Adrenal gland (tissue), 12 donors: Measurements from ENCODE around the gene KIAA1191. TPM values are rescaled to one million over a fixed set of nuclear protein-coding genes. Genes with fewer than 3 reads are reported as not detected.

Source experiments
- DNase-seq, 7 donors: peaks; one replicate each; pipeline ENCODE4 v3.0.0-alpha.2; 2019 to 2020
- H3K27ac ChIP-seq, 5 donors: fragments of 200-600 bp; sonication (generic) in 4 of 5; 1 replicate in 3 of 5; 2 replicates in 2 of 5; pipeline versions ENCODE4 v1.5.1 to v1.8.0; 2016 to 2020; ENCODE audit warnings: mild to moderate bottlenecking in 1 of 5
- H3K27me3 ChIP-seq: fragments of 200-600 bp; 2 replicates; pipeline ENCODE4 v1.8.0; 2021
- H3K36me3 ChIP-seq, 2 donors: fragments of 200-600 bp; replicated peaks in 1 of 2; 1 replicate in 1 of 2; 2 replicates in 1 of 2; pipeline versions ENCODE4 v1.5.1 to v1.8.0; 2018 to 2022
- H3K4me1 ChIP-seq, 2 donors: fragments of 200-600 bp; replicated peaks in 1 of 2; 1 replicate in 1 of 2; 2 replicates in 1 of 2; pipeline versions ENCODE4 v1.5.1 to v1.8.0; 2018 to 2021
- H3K4me3 ChIP-seq, 4 donors: fragments of 200-600 bp; sonication (generic) in 3 of 4; one replicate each; pipeline ENCODE4 v1.5.1; 2016 to 2018
- H3K9me3 ChIP-seq, 3 donors: fragments of 200-600 bp; sonication (generic) in 1 of 3; replicated peaks in 1 of 3; 1 replicate in 2 of 3; 2 replicates in 1 of 3; pipeline versions ENCODE4 v1.5.1 to v1.8.0; 2016 to 2021
- CTCF ChIP-seq, 6 experiments: fragments of 450-650 bp in 4 of 6; fragments of 200-600 bp in 2 of 6; sonication (generic) in 1 of 6; IDR thresholded peaks; 1 replicate in 5 of 6; 2 replicates in 1 of 6; pipeline versions ENCODE4 v1.5.1 to v1.8.0; 2016 to 2021; ENCODE audit warnings: antibody characterized with exemption in 6 of 6, mild to moderate bottlenecking in 2 of 6, moderate library complexity in 1 of 6
- POLR2A ChIP-seq, 2 donors: fragments of 450-650 bp; IDR thresholded peaks; one replicate each; pipeline ENCODE4 v1.6.1; 2017; ENCODE audit warnings: antibody characterized with exemption in 2 of 2, mild to moderate bottlenecking in 2 of 2, moderate library complexity in 1 of 2
- WGBS, 4 donors: extraction: QIAGEN DNeasy Blood & Tissue Kit in 2 of 4; methylation state at CpG; one replicate each; pipeline versions ENCODE4 v1.1.5 to v1.1.7; 2013 to 2017; 5-methylcytosine and 5-hydroxymethylcytosine counted together
- intact Hi-C, 2 donors: fragments of 100-400 bp; cut with DNase I; formaldehyde crosslinking; loops; one replicate each; pipeline versions ENCODE4 v1.14.1 to v1.15.0; 2022 to 2023
- polyA plus RNA-seq, 3 donors: library from polyadenylated mRNA; stranded (reverse); fragments of 200-250 nt in 2 of 3; fragments of 350-450 nt in 1 of 3; fragmentation: Illumina TruSeq in 1 of 3; extraction: RNeasy Lipid Tissue Mini Kit (QIAGEN cat#74804) in 1 of 3; gene quantifications; one replicate each; pipeline ENCODE4 v1.2.3, GENCODE V29; 2013 to 2014
- total RNA-seq, 9 donors: library from RNA; depleted of rRNA in 4 of 9; stranded (reverse); fragments of >200 nt in 4 of 9; fragments of 120-200 nt in 1 of 9; fragmentation: NEBNext Ultra II Directional in 1 of 9; extraction: Animal tissue kit (Norgen Biotek cat#: 25700) in 1 of 9; gene quantifications; one replicate each; pipeline versions ENCODE4 v1.1.0 to v1.2.4, GENCODE V29; 2013 to 2023
- donor health status: healthy with polysubstance abuse.
- donor health status: Bipolar disorder and iron deficiency.
- donor health status: DM: yes; HTN: yes; CAD: no.
- donor health status: DM: no; HTN: no; CAD: no.
- donor health status: DM: no; HTN: no; CAD: no.
- donor health status: DM: yes; HTN: yes; CAD: no.

KIAA1191 gene
- total and polyA plus RNA-seq, 12 donors, result 52.9 to 127 (median 99.2) TPM

GRCh38 chr5:176382721-176383120 lies 21.2 kb upstream of the KIAA1191 start:
- no peak for DNase-seq
- Histone ChIP-seq H3K27ac (no peak overlapping the region), H3K9me3 (no peaks in the 10 kb centered on the region), H3K36me3 (peaks cover 0 to 26% of the 10 kb centered on the region in 2 donors), H3K27me3 (no peaks in the 10 kb centered on the region), H3K4me3 (no peak overlapping the region), H3K4me1 (peaks cover 5 to 12% of the 10 kb centered on the region in 2 donors)
- whole genome bisulfite sequencing, 4 donors, result 91 to 100% (median 95%) methylated on average over 3 of the region's 3 CpGs
- TF ChIP-seq CTCF (IDR thresholded peaks at IDR 0.05) (no peak), POLR2A (IDR thresholded peaks at IDR 0.05) (no peak)
- intact Hi-C loops, result no loop called here

DNA sequence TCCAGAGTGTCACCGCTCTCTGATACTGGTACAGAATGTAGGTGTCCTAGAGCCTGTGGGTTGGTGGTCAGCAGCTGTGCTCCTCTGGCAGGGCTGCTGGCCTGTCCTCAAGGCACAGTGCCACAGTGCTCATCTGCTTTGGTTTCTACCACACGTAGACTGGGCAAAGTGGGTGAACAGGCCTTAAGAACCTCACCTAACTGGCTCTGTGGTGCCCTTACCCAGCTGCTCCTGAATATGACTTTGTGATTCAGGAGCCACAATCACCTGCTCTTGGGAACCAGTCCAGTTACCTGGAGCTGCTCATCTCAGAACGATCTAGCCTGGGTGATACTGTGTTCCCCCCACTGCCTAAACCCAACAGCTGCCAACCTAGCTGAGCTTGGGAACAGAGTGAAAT lies 20.4 kb upstream of the KIAA1191 start:
- Histone ChIP-seq H3K27me3 (no peaks in the 10 kb centered on the region), H3K36me3 (peaks cover 0 to 26% of the 10 kb centered on the region in 2 donors), H3K4me1 (peaks cover 0 to 5% of the 10 kb centered on the region in 2 donors), H3K27ac (no peak overlapping the region), H3K4me3 (no peak overlapping the region), H3K9me3 (no peaks in the 10 kb centered on the region)
- intact Hi-C loops, result no loop called here
- 96 to 100% (median 98%) methylated on average over 2 to 3 of the region's 3 CpGs for WGBS, 4 donors
- TF ChIP-seq POLR2A (IDR thresholded peaks at IDR 0.05) (no peak), CTCF (IDR thresholded peaks at IDR 0.05) (no peak)
- no peak for DNase-seq

- WGBS, 4 donors, result 82 to 92% (median 84%) methylated on average over 3 of the region's 3 CpGs
- no peak for DNase-seq
- peaks cover 0 to 26% of the 10 kb centered on the region in 2 donors for H3K36me3 ChIP-seq
- H3K27ac ChIP-seq, result no peak overlapping the region
- H3K4me1 ChIP-seq, result no peaks in the 10 kb centered on the region
- intact Hi-C loops, result no loop called here
- TF ChIP-seq POLR2A (IDR thresholded peaks at IDR 0.05) (no peak), CTCF (IDR thresholded peaks at IDR 0.05) (no peak)
- H3K27me3 ChIP-seq, result no peaks in the 10 kb centered on the region
- H3K4me3 ChIP-seq, result no peak overlapping the region
- H3K9me3 ChIP-seq, result no peaks in the 10 kb centered on the region
These were observed 19.9 kb upstream of the KIAA1191 start for GRCh38 chr5:176381423-176381822.

DNA sequence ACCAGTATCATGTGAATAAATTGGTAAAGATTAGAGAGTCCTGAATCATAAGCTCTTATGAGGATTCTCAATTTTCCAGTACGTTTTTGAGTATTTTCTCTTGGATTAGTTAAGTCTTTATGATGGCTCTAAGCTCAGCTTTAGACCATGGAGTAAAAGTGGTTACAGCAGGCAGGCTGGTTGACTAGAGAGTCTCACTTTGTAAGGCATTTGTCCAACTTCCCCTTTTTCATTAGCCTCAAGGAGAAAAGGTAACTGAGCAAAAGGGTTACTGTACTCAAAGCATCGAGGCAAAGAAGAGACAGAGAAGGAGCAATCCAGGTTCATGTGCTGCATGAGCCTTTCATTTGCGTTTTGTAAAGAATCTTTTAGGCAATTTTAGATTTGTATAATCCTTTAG lies 18.3 kb upstream of the KIAA1191 start:
- Histone ChIP-seq H3K36me3 (peaks cover 0 to 22% of the 10 kb centered on the region in 2 donors), H3K4me3 (no peak overlapping the region), H3K4me1 (no peaks in the 10 kb centered on the region), H3K27ac (no peak overlapping the region), H3K9me3 (no peaks in the 10 kb centered on the region), H3K27me3 (no peaks in the 10 kb centered on the region)
- WGBS, 4 donors, result 75 to 86% (median 83%) methylated on average over 3 of the region's 3 CpGs
- intact Hi-C loops, result no loop called here
- DNase-seq, result no peak
- TF ChIP-seq CTCF (IDR thresholded peaks at IDR 0.05) (no peak), POLR2A (IDR thresholded peaks at IDR 0.05) (no peak)
